ENCODE measurements around the gene SLPI. TPM values are rescaled to one million over a fixed set of nuclear protein-coding genes. Genes with fewer than 3 reads are reported as not detected.
A peak's percentile ranks its signal among the peaks of the same experiment; 100 is the strongest.

The SLPI gene
- total RNA-seq, 1 experiment from 2014 or later, result 207 TPM

DNA sequence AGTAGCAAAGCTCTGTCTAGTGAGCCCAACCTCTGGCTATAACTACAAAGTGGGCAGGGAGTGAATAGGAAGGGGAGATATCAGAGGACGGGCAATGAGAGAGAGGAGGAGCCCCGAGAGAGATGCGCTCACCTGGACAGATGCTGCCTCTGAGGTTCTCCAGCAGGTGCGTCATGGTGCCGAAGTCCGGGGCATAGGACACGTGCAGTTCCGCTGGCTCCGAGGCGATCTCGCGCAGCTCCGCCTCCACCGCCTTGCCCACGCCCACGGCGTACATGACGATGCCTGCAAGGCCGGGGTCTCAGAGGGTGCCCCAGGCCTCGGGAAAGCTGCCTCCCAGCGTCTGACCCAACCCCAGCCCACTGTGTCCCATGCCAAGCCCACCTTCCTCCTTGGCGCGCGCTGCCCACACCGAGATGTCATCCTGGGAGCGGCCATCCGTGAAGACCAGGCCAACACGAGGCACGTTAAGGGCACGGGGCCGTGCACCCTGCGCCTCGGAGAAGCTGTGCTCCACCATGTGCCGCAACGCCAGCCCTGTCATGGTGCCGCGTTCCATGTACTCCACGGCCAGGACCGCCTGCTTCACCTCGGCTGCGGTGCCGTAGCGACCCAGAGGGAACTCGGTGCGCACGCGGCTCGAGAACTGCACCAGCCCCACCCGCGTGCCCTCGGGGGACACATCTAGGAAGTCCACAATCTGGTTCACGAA lies 43.6 kb upstream of the SLPI start:
- no peak overlapping the region for H3K9ac ChIP-seq (ENCODE audit: low read length)
- intact Hi-C loops (cut with micrococcal nuclease), result no loop called here
- DNase-seq (no peak), ATAC-seq (no peak)
- no peaks in the 10 kb centered on the region for H3K79me2 ChIP-seq (ENCODE audit: low read length)
- H3K4me2 ChIP-seq (ENCODE audit: low read length), result no peak overlapping the region
- H3K27ac ChIP-seq (ENCODE audit: low read length), result no peak overlapping the region
- BruUV-seq (replicated peaks), result no TSS peak
- POLR2A ChIA-PET (ENCODE audit: unreplicated experiment), result interaction anchor here (0.6 kb wide), 1 partner anchor 416 kb away, joined by 4 read pairs; no protein-coding TSS in a partner anchor
- no peaks in the 10 kb centered on the region for H3K36me3 ChIP-seq (ENCODE audit: low read depth, low read length)
- H3K27me3 ChIP-seq (ENCODE audit: low read length), result no peaks in the 10 kb centered on the region
- H4K20me1 ChIP-seq (ENCODE audit: low read length), result no peaks in the 10 kb centered on the region
- H3K4me3 ChIP-seq (ENCODE audit: low read length), result no peak overlapping the region
- H3K9me3 ChIP-seq (ENCODE audit: low read length), result no peaks in the 10 kb centered on the region
- H3K9me2 ChIP-seq (replicated peaks; ENCODE audit: low read length), result no peaks in the 10 kb centered on the region
- H3K4me1 ChIP-seq (ENCODE audit: insufficient read depth, low read length), result peaks cover 5% of the 10 kb centered on the region
- CTCF ChIA-PET, result no interaction called here
- H3F3A ChIP-seq (ENCODE audit: low read length, unreplicated experiment), result no peaks in the 10 kb centered on the region
- TF ChIP-seq, protein P1, sequence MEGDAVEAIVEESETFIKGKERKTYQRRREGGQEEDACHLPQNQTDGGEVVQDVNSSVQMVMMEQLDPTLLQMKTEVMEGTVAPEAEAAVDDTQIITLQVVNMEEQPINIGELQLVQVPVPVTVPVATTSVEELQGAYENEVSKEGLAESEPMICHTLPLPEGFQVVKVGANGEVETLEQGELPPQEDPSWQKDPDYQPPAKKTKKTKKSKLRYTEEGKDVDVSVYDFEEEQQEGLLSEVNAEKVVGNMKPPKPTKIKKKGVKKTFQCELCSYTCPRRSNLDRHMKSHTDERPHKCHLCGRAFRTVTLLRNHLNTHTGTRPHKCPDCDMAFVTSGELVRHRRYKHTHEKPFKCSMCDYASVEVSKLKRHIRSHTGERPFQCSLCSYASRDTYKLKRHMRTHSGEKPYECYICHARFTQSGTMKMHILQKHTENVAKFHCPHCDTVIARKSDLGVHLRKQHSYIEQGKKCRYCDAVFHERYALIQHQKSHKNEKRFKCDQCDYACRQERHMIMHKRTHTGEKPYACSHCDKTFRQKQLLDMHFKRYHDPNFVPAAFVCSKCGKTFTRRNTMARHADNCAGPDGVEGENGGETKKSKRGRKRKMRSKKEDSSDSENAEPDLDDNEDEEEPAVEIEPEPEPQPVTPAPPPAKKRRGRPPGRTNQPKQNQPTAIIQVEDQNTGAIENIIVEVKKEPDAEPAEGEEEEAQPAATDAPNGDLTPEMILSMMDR (conservative IDR thresholded peaks at IDR 0.05; ENCODE audit: low read depth, low read length), result no peak
- TF ChIP-seq EZH2 (IDR thresholded peaks at IDR 0.05; ENCODE audit: low read length, unreplicated experiment) (no peak), EZH2phosphoT487 (IDR thresholded peaks at IDR 0.05; ENCODE audit: borderline replicate concordance, low read length) (no peak)
- no peak overlapping the region for H2AFZ ChIP-seq (ENCODE audit: low read length)

DNA sequence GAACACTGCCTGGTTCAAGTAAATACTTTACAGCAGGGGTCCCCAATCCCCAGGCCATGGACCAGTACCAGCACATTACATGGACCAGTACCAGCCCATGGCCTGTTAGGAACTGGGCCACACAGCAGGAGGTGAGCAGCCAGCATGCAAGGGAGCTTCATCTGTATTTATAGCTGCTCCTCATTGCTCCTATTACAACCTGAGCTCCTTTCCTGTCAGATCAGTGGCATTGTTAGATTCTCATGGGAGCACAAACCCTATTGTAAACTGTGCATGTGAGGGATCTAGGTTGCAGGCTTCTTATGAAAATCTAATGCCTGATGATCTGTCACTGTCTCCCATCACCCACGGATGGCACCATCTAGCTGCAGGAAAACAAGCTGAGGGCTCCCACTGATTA lies 40.3 kb upstream of the SLPI start:
- ATAC-seq, result no peak
- Histone ChIP-seq H3K9ac (ENCODE audit: low read length) (no peak overlapping the region), H3F3A (ENCODE audit: low read length, unreplicated experiment) (no peaks in the 10 kb centered on the region), H3K27ac (ENCODE audit: low read length) (no peak overlapping the region), H4K20me1 (ENCODE audit: low read length) (no peaks in the 10 kb centered on the region), H3K4me3 (ENCODE audit: low read length) (no peak overlapping the region), H3K79me2 (ENCODE audit: low read length) (no peaks in the 10 kb centered on the region), H3K9me2 (replicated peaks; ENCODE audit: low read length) (no peaks in the 10 kb centered on the region), H3K27me3 (ENCODE audit: low read length) (no peaks in the 10 kb centered on the region), H3K36me3 (ENCODE audit: low read depth, low read length) (no peaks in the 10 kb centered on the region), H2AFZ (ENCODE audit: low read length) (no peak overlapping the region), H3K4me2 (ENCODE audit: low read length) (no peak overlapping the region), H3K4me1 (ENCODE audit: insufficient read depth, low read length) (peaks cover 6% of the 10 kb centered on the region), H3K9me3 (ENCODE audit: low read length) (no peaks in the 10 kb centered on the region)
- POLR2A ChIA-PET (ENCODE audit: unreplicated experiment), result no interaction called here
- CTCF ChIA-PET, result interaction anchor here (0.6 to 2.4 kb wide), 12 partner anchors 10 to 1235 kb away, joined by 3 to 22 read pairs (median 4); partner anchors contain the start of genes SLPI and SYS1
- no TSS peak for BruUV-seq (replicated peaks)
- intact Hi-C loops (cut with micrococcal nuclease), result loop anchor here (5.0 kb wide), 2 partner anchors 107 to 382 kb away; partner anchors contain the start of gene PABPC1L
- DNase-seq, result no peak
- TF ChIP-seq, protein P1 (conservative IDR thresholded peaks at IDR 0.05; ENCODE audit: low read depth, low read length), result no peak

DNA sequence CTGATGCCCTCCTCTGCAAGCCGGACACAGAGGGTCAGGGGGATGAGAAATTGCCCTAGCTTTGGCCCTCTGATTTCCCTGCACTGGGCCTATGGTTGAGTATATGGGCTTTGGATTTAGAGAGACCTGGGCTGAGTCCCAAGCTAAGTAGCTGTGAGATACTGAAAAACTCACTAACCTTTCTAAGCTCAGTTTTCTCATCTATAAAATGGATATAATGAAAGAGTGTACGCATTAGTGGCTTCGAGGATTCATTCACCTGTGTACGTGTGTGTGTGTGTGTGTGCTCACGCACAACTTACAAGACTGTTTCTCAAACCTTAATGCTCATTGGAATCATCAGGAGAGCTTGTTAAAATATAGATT lies 39.6 kb upstream of the SLPI start:
- intact Hi-C loops (cut with micrococcal nuclease), result loop anchor here (5.0 kb wide), 2 partner anchors 107 to 382 kb away; partner anchors contain the start of gene PABPC1L
- Histone ChIP-seq H3K27me3 (ENCODE audit: low read length) (no peaks in the 10 kb centered on the region), H3K9ac (ENCODE audit: low read length) (no peak overlapping the region), H2AFZ (ENCODE audit: low read length) (peak overlapping the region; percentile 90), H3K36me3 (ENCODE audit: low read depth, low read length) (no peaks in the 10 kb centered on the region), H4K20me1 (ENCODE audit: low read length) (no peaks in the 10 kb centered on the region), H3K9me2 (replicated peaks; ENCODE audit: low read length) (no peaks in the 10 kb centered on the region), H3K9me3 (ENCODE audit: low read length) (no peaks in the 10 kb centered on the region), H3K4me3 (ENCODE audit: low read length) (peak overlapping the region; percentile 70), H3F3A (ENCODE audit: low read length, unreplicated experiment) (no peaks in the 10 kb centered on the region), H3K27ac (ENCODE audit: low read length) (no peak overlapping the region), H3K79me2 (ENCODE audit: low read length) (no peaks in the 10 kb centered on the region), H3K4me2 (ENCODE audit: low read length) (peak overlapping the region; percentile 87), H3K4me1 (ENCODE audit: insufficient read depth, low read length) (peaks cover 6% of the 10 kb centered on the region)
- ChIA-PET POLR2A (ENCODE audit: unreplicated experiment) (interaction anchor here (0.6 kb wide), 1 partner anchor 167 kb away, joined by 3 read pairs; no protein-coding TSS in a partner anchor), CTCF (interaction anchor here (0.5 to 2.4 kb wide), 24 partner anchors 8 to 1235 kb away, joined by 3 to 22 read pairs (median 4); partner anchors contain the start of genes SLPI, SYS1 and YWHAB)
- BruUV-seq (replicated peaks), result no TSS peak
- TF ChIP-seq EZH2 (IDR thresholded peaks at IDR 0.05; ENCODE audit: low read length, unreplicated experiment), result no peak
- TF ChIP-seq, protein P1 (conservative IDR thresholded peaks at IDR 0.05; ENCODE audit: low read depth, low read length), result peak; percentile 5; the same call in 1 of the 2 replicates
- DNase-seq (no peak), ATAC-seq (no peak)
